Measurements from ENCODE around the gene RAB1A. TPM values are rescaled to one million over a fixed set of nuclear protein-coding genes. Genes with fewer than 3 reads are reported as not detected.

Gene RAB1A
- total and polyA plus RNA-seq, 9 of the 15 experiments (the other 6 are each of a cell fraction or from before 2014, with no cell fraction given) = 43.8 to 163 (median 67.7) TPM

DNA sequence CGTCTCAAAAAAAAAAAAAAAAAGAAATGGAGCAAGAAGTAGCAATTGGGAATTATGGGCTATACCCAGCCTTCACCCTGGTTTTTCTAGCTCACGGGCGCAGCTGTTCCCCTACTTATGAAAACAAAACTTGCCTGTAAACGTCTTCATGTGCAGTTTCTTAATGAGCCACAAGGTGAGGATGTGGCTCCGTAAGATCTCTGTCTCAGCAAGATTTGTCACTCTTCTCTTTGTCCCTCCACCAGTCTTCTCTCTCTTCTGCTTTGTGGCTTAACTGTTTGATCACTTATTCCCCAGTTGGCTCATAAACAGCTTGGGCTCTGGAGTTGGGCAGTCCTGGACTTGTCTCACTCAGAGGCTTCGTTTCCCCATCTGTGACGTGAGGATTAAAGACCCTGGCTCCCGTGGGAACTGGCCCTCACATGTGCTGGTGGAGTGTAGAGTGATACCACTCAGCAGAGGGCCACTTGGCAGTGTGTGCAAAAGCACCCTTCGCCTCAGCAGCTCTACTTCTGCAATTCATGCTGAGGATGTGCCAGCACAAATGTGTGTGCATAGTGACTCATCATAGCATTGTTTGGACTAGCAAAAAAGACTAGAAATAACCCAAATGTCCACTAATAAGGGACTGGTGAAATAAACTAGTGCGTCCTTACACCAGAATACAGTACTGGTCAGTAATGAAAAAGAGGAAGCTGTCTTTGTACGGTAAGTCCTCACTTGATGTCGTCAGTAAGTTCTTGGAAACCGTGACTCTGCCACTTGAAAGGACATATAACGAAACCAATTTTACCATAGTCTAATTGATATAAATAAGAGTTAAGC is 65.0 kb downstream of the RAB1A start (continued):
- TF ChIP-seq, protein P1, sequence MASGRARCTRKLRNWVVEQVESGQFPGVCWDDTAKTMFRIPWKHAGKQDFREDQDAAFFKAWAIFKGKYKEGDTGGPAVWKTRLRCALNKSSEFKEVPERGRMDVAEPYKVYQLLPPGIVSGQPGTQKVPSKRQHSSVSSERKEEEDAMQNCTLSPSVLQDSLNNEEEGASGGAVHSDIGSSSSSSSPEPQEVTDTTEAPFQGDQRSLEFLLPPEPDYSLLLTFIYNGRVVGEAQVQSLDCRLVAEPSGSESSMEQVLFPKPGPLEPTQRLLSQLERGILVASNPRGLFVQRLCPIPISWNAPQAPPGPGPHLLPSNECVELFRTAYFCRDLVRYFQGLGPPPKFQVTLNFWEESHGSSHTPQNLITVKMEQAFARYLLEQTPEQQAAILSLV (tag; IDR thresholded peaks at IDR 0.05) = no peak
- TF ChIP-seq VEZF1 (CRISPR knock-in tag; IDR thresholded peaks at IDR 0.05) (no peak), BHLHE40 (IDR thresholded peaks at IDR 0.05; ENCODE audit: low read length) (no peak; the same call in 1 of the 2 replicates), CBX8 (IDR thresholded peaks at IDR 0.05; ENCODE audit: borderline replicate concordance, extremely low read depth, low read depth, low read length, poor library complexity, severe bottlenecking) (no peak), TEAD4 (IDR thresholded peaks at IDR 0.05; ENCODE audit: low read length) (peak; percentile 6; the same call in 1 of the 2 replicates), TEAD4 (CRISPR knock-in tag; IDR thresholded peaks at IDR 0.05; ENCODE audit: borderline replicate concordance) (no peak), NFYB (IDR thresholded peaks at IDR 0.05; ENCODE audit: extremely low read depth, insufficient read length) (no peak), FOSL1 (tag; conservative IDR thresholded peaks at IDR 0.05) (peak; percentile 72), TSC22D4 (tag; IDR thresholded peaks at IDR 0.05) (no peak), JUN (IDR thresholded peaks at IDR 0.05; ENCODE audit: borderline replicate concordance, low read depth, low read length) (0 out of 2 replicates have a peak, but pooled peaks have one; percentile 17), JUN (CRISPR knock-in tag; IDR thresholded peaks at IDR 0.05; ENCODE audit: borderline replicate concordance) (no peak), CHD1 (IDR thresholded peaks at IDR 0.05; ENCODE audit: low read length) (no peak), THRAP3 (IDR thresholded peaks at IDR 0.05; ENCODE audit: borderline replicate concordance) (no peak), FOXA1 (IDR thresholded peaks at IDR 0.05; ENCODE audit: borderline replicate concordance) (no peak), MEF2D (tag; conservative IDR thresholded peaks at IDR 0.05; ENCODE audit: low read depth) (no peak), FOXK1 (CRISPR knock-in tag; IDR thresholded peaks at IDR 0.05; ENCODE audit: borderline replicate concordance) (no peak), XRCC3 (IDR thresholded peaks at IDR 0.05) (no peak), ATF2 (CRISPR knock-in tag; IDR thresholded peaks at IDR 0.05) (no peak)
- TF ChIP-seq, protein P2, sequence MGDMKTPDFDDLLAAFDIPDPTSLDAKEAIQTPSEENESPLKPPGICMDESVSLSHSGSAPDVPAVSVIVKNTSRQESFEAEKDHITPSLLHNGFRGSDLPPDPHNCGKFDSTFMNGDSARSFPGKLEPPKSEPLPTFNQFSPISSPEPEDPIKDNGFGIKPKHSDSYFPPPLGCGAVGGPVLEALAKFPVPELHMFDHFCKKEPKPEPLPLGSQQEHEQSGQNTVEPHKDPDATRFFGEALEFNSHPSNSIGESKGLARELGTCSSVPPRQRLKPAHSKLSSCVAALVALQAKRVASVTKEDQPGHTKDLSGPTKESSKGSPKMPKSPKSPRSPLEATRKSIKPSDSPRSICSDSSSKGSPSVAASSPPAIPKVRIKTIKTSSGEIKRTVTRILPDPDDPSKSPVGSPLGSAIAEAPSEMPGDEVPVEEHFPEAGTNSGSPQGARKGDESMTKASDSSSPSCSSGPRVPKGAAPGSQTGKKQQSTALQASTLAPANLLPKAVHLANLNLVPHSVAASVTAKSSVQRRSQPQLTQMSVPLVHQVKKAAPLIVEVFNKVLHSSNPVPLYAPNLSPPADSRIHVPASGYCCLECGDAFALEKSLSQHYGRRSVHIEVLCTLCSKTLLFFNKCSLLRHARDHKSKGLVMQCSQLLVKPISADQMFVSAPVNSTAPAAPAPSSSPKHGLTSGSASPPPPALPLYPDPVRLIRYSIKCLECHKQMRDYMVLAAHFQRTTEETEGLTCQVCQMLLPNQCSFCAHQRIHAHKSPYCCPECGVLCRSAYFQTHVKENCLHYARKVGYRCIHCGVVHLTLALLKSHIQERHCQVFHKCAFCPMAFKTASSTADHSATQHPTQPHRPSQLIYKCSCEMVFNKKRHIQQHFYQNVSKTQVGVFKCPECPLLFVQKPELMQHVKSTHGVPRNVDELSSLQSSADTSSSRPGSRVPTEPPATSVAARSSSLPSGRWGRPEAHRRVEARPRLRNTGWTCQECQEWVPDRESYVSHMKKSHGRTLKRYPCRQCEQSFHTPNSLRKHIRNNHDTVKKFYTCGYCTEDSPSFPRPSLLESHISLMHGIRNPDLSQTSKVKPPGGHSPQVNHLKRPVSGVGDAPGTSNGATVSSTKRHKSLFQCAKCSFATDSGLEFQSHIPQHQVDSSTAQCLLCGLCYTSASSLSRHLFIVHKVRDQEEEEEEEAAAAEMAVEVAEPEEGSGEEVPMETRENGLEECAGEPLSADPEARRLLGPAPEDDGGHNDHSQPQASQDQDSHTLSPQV (IDR thresholded peaks at IDR 0.05) = peak; percentile 58

Measured in K562 (cell line).